ENCODE data around the gene COLQ.

COLQ gene

GRCh38 chr3:15453501-15453900, 68.0 kb downstream of the COLQ start:
- DNase-seq = no peak

DNA sequence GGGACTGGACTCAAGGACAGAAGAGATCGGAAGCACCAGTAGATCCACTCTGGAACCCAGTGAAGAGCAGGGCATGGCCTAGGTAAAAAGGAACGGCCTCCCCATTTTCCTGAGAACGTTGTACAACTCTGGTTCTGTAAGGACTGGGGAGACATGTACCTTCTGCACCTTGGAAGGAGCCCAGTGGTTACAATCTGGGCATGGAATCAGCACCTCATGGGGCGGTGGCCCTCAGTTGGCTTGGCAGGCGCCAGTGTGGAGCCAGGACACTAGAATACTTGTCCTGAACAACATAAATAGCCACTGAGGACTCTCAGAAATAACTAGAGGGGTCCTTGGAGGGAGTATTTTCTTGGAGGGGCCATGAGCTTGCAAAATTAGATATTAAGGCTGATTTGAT, 68.5 kb downstream of the COLQ start:
- no peak for DNase-seq

DNA sequence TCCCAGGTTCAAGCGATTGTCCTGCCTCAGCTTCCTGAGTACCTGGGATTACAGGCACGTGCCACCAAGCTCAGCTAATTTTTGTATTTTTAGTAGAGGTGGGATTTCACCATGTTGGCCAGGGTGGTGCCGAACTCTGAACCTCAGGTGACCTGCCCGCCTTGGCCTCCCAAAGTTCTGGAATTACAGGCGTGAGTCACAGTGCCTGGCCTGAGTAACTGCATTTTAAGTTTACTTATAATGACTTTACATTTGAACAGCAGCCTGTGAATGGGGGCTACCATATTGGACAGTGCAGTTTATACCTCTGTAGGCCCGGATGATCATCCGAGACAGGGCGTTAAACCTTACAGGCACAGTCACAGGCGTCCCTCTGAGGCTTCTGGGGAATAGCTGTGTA, 69.3 kb downstream of the COLQ start:
- DNase-seq = no peak

GRCh38 chr3:15451216-15452113, 70.0 kb downstream of the COLQ start:
- no peak for DNase-seq

DNA sequence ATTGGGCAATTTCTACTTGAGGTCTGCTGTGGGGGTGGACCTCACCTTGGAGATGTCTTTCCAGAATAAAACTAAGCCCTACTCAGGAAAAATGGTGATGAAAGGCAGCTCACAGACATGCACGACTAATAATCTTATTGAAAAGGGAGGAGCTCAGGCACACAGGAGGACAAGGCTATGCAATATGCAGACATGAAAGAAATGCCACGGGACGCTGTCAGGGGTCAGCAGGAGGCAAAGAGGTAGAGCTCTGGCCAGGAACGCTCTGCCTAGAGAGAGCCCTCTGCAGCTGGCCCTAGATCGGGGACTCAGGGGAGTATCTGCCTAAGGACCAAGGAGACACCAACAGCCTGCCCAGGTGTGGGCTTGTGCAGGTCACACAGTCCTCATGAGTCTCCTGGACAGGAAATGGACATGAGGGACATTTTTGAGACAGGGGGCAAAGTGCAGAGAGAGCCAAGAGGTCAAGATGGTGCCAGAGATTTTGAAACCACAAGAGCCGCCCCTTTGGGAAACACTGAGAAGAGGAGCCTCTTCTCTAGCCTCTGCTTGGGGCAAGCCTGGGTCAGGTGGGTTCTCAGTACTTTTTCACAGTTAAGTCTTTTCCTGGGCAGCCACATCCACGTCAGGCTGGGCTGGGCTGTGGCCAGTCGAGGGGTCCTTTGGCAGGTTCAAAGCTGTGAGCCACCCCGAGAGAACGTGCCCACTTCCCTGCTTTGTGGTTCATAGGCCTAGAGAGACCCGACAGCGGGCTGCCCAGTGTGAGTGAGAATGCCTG, 70.9 kb downstream of the COLQ start:
- no peak for DNase-seq

DNA sequence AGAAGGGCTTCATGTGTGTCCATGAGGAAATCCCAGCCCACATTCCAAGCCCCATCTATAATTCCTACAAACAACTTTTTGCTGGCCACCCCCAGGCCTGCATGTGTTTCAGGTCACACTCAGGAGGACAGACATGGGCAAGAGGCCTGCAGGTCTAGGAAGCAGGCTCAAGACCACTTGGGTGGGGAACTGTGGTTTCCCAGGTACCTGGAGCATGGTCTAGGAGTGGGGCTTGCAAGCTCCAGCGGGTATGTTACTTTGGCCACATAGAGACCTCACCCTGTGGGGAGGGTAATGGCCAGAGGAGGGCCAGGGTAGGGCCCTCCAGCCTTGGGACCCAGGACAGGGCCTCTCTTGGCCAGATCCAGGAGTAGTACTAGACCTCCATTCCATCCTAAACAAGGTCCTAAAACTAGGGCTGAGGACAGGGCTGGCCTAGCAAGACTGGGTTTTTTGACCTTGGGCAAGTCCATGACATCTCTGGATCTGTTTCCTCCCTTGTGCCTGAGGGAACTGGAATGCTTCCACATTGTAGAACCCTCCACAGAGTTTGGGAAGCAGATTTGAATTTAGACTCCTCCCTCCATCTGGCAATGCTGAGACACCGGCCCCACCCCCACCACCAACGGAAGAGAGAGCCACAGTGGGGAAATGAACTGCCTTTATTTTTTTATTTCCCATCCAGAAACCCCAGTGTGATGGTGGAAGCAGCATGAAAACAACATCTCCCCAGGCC, 71.8 kb downstream of the COLQ start:
- no peak for DNase-seq

DNA sequence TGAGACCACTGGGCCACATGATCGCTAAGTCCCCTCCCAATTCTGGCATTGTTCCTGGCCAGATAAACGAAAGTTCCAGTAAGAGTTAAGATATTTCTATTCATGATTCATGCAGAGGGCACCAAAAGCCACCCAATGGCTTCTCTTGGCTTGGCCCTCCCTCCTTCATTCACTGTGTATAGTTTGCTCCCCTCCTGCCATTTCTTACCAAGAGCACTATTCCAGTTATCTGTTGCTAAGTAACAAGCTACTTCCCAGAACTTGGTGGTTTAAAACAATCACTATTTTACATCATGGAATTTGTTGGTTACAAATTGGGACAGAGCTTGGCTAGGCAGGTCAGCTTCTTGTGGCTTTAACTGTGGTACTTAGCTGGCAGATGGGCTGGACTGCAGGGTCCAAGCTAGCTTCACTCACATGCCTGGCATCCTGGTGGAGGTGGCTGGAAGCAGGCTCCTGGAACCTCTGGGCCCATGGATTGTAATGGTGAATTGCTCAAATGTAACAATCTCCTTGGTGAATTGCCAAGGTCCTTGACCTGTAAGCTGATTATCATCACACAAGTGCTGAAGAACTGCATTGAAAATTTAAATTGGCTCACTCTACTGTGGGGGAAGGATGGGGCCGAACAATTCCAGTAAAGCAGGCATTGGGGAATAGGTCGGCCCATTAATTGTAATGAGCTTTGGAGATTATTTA, 77.5 kb downstream of the COLQ start:
- no peak for DNase-seq

DNA sequence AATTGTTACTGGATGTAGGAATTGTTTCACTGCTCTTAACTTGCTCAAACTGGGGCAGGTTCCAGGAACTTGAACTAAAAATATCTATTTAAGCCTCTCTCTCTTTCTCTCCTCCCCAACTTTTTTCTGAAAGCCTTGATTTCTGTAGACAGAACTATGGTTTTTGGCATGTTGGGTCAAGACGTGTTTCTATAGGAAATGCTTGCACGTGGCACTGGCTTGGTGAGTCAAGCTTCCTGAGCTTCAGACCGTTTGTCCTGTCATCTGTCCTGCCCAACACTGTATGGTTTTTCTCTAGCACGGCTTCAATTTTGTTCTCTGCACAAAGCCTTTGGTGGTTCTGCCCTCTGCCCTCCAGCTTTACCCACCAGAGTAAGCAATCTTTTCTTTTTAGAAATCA, 80.6 kb downstream of the COLQ start:
- DNase-seq = no peak

DNA sequence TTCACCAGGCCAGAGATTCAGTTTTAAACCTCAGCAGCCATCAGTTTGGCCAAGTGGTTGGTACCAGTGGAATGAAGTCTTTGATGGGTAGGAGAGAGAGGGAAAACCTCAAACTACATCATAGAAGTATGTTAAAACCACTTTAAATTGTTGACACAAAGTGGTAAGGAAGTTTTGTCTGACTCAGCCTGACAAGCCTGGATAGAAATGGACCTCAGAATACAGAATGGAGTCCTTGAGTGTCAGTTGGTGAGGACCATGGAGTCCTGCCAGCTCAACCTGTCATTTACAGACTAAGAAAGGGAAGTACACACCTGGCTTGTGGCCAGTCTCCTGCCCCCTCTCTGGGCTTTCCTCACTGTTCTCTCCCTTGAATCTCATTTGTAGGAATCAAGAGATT, 82.0 kb downstream of the COLQ start:
- DNase-seq = no peak

- no peak for DNase-seq
These were observed 82.5 kb downstream of the COLQ start for GRCh38 chr3:15438983-15439382.

GRCh38 chr3:15436246-15436645, 85.3 kb downstream of the COLQ start:
- DNase-seq = no peak

DNA sequence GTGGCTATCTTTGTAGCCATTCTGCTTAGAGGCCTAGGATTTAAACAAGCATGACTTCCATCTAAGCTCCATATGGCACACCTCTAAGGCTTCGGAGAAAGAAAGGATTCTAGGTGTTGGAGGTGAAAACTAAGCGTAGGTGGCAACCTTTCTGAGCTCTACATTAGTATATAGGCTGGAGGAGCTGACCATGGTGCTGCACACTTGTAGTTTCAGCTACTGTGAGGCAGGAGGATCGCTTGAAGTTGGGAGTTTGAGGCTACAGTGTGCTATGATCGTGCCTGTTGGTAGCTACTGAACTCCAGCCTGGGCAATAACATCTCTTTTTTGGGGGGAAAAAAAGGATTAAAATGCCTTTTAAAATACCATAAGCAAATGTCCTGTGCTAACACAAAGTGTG, 86.8 kb downstream of the COLQ start:
- no peak for DNase-seq

- no peak for DNase-seq
These were observed 88.0 kb downstream of the COLQ start for GRCh38 chr3:15433531-15433930.

DNA sequence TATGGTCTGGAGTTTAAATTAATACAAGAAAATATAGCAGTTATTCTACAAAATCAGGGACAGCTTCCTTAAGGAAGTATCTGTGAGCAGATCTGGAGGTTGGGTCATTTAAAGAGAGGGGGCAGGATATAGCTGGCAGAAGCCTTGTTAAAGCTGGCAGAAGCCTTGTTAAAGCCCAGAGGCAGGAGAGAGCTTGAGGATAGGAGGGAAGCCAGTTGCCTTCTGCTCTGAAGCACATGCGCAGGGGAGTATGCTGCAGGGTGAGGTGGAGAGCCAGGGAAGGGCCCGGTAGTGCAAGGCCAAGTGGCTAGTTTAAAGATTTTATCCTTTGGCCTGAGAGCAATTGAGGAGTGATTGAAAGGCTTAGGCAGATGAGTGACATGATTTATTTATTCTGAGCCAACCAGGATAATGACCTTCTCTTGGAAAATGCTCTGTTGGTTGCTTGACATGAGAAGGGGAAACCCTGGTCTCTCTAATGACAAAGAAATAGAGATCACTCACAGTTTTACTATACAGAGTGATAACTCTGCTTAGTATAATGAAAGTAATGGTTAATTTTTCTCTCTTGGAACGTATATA, 90.2 kb downstream of the COLQ start:
- DNase-seq = no peak

- DNase-seq = no peak
These were observed 90.9 kb downstream of the COLQ start for GRCh38 chr3:15430624-15431023.

DNA sequence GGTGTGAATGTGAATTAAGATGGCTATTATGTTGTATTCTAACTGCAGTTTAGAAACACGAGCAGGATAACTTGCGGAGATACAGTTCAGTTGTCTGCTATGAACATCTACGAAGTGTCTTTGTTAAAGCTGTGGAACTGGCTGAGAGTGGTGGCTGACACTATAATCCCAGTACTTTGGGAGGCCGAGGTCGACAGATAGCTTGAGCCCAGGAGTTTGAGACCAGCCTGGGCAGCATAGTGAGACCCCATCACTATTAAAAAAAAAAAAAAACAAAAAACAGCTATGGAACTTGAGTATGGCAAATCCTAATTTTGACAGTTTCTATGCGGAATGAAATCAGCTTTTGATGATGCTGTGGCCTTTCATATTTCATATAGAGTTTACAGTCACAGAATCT, 92.4 kb downstream of the COLQ start:
- DNase-seq = no peak

DNA sequence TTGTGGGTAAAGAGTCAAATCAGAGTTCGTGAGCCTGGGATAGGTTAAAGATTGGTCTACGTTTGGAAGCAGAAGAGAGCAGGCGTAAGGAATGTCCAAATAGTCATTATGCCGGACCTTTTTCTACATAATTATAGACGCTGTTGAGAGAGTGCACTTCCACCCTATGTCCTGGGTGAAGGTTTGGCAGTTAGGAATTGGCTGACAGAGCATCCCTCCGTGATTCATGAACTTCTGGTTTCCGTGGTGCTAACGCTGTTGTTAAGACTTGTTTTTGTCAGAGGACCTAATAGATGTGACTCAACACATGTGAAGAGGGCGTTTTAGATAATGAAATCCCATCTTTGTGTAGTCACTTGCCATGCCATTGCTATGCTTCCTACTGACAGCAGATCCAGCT, 93.0 kb downstream of the COLQ start:
- no peak for DNase-seq

DNA sequence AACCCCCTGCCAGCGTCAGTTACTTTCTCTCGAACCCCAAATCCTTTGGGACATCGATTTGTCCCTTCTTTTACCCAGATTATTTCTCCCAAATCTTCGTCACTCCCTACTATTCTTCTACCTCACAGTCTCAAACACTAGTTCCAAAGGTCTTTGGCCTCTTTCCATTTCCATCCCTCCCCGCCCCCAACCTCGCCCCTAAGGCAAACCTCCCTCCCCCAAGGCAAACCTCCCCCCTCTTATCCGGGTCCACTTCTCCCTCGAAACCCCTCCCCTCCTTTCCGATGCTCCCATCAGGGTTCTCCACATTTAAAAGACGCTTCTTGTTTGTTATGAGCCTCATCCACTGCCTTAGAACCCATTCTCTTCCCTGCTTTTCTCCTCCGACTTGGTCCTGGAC, 93.5 kb downstream of the COLQ start:
- DNase-seq = no peak

GRCh38 chr3:15427182-15427880, 94.2 kb downstream of the COLQ start, which contains the start of the genes EAF1 and METTL6:
Gene EAF1 (plus strand): TSS chr3:15427598. CDS start chr3:15427780, 182 bp downstream.
Gene METTL6 (minus strand): TSS chr3:15427544. CDS start chr3:15426511, 1,033 bp downstream.
- peak; percentile 75 for DNase-seq

DNA sequence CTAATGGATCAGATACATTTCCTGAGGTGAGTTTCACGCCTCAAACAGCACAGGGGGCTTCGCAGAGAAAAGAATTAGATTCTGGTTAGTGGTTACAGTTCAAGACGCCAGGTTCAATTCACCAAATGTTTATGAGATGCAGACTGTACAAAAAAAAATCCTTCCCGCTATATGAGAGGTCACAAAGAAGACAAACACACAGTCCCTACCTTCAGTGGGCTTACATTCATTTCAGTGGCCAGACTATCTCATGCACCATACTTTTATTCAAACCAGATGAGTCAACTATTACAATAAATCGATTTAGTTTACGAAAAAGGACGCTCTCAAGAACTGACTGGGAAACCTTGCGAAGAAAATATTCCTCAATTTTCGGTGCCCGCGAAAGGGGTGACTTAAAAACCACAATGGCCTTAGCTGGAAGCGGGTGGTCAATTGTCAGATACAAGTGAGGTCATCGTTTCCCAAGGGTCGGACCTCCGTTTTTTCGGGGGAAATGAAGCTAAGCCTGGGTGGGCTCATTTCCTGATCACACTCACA, 94.9 kb downstream of the COLQ start:
- DNase-seq = no peak

GRCh38 chr3:15420871-15421270, 100.6 kb downstream of the COLQ start:
- no peak for DNase-seq

All from activated CD4-positive, alpha-beta T cell treated with anti-CD3 and anti-CD28 coated beads for 1 hour (primary cell).